H1 (cell line): ENCODE results near the gene COLEC12. TPM values are rescaled to one million over a fixed set of nuclear protein-coding genes. Genes with fewer than 3 reads are reported as not detected.

Source experiments
- CTCF ChIA-PET: fragments of 300-600 bp; sonication (Branson Sonifier 250); formaldehyde crosslinking; loops from one replicate; lab custom pipeline; 2021; ENCODE audit not compliant: partially characterized antibody; lab: Charles Lee
- POLR2A ChIA-PET: fragments of 300-600 bp; sonication (Branson Sonifier 250); formaldehyde crosslinking; loops from one replicate; lab custom pipeline; 2021; ENCODE audit warnings: inconsistent platforms; ENCODE audit not compliant: partially characterized antibody; lab: Charles Lee
- DNase-seq, 2 experiments: peaks; one replicate each; pipeline versions ENCODE4 v3.0.0 to v3.0.0-alpha.2; 2010 to 2022; ENCODE audit warnings: low spot score in 2 of 2, low read depth in 1 of 2, mixed read lengths in 1 of 2
- FAIRE-seq: peaks from 2 replicates; lab custom pipeline; 2011; peaks lifted over from hg19 to GRCh38; lab: Jason Lieb, UNC
- H2AFZ ChIP-seq: 2 replicates; pipeline ENCODE4 v1.8.1; 2012; ENCODE audit warnings: low read length, inconsistent platforms
- H2AK5ac ChIP-seq: 2 replicates; pipeline ENCODE4 v1.6.1; 2013; ENCODE audit warnings: low read depth, low read length
- H2BK120ac ChIP-seq: replicated peaks from 2 replicates; pipeline ENCODE3; 2013; ENCODE audit warnings: low read depth, low read length, inconsistent platforms
- H2BK12ac ChIP-seq: 2 replicates; pipeline ENCODE4 v1.6.1; 2013; ENCODE audit warnings: low read depth, low read length
- H2BK15ac ChIP-seq: 2 replicates; pipeline ENCODE4 v1.6.1; 2013; ENCODE audit warnings: low read length
- H2BK20ac ChIP-seq: 2 replicates; pipeline ENCODE4 v1.6.1; 2013; ENCODE audit warnings: low read length
- H2BK5ac ChIP-seq: 2 replicates; pipeline ENCODE4 v1.6.1; 2013; ENCODE audit warnings: low read depth, low read length
- H3K14ac ChIP-seq: 2 replicates; pipeline ENCODE4 v1.6.1; 2013; ENCODE audit warnings: inconsistent platforms; ENCODE audit not compliant: insufficient read length
- H3K18ac ChIP-seq: 2 replicates; pipeline ENCODE4 v1.6.1; 2013; ENCODE audit warnings: low read length; ENCODE audit errors: extremely low read depth
- H3K23ac ChIP-seq: 2 replicates; pipeline ENCODE4 v1.6.1; 2013; ENCODE audit warnings: inconsistent platforms; ENCODE audit not compliant: insufficient read length
- H3K23me2 ChIP-seq: 2 replicates; pipeline ENCODE4 v1.6.1; 2013; ENCODE audit warnings: low read depth, low read length
- H3K27ac ChIP-seq: 2 replicates; pipeline ENCODE4 v1.6.1; 2011; ENCODE audit warnings: low read depth, low read length, inconsistent platforms
- H3K27me3 ChIP-seq, 4 experiments: replicated peaks in 1 of 4; 1 replicate in 1 of 4; 2 replicates in 3 of 4; pipeline versions ENCODE4 v1.6.1 to v1.8.1; 2011 to 2013; ENCODE audit warnings: low read length in 3 of 4, mild to moderate bottlenecking in 3 of 4, inconsistent platforms in 2 of 4, mixed read lengths in 2 of 4, moderate library complexity in 1 of 4; ENCODE audit not compliant: control insufficient read depth in 3 of 4, insufficient read depth in 3 of 4; ENCODE audit errors: extremely low read depth in 1 of 4
- H3K36me3 ChIP-seq, 4 experiments: 2 replicates each; pipeline versions ENCODE4 v1.6.1 to v1.8.1; 2011 to 2013; ENCODE audit warnings: mild to moderate bottlenecking in 4 of 4, low read length in 3 of 4, moderate library complexity in 2 of 4, control low read depth in 1 of 4, inconsistent platforms in 1 of 4; ENCODE audit not compliant: insufficient read depth in 4 of 4, control insufficient read depth in 2 of 4
- H3K4ac ChIP-seq: replicated peaks from 2 replicates; pipeline ENCODE3; 2013; ENCODE audit warnings: low read length, low read depth, mixed read lengths, inconsistent platforms; ENCODE audit not compliant: insufficient read length
- H3K4me1 ChIP-seq, 4 experiments: replicated peaks in 1 of 4; 1 replicate in 1 of 4; 2 replicates in 3 of 4; pipeline versions ENCODE4 v1.6.1 to v1.8.1; 2011 to 2013; ENCODE audit warnings: low read length in 3 of 4, inconsistent platforms in 2 of 4, mixed read lengths in 1 of 4; ENCODE audit not compliant: insufficient read depth in 4 of 4, control insufficient read depth in 3 of 4
- H3K4me2 ChIP-seq, 2 experiments: 2 replicates each; pipeline versions ENCODE4 v1.6.1 to v1.8.1; 2011 to 2013; ENCODE audit warnings: low read depth in 2 of 2, low read length in 2 of 2, control low read depth in 1 of 2, inconsistent platforms in 1 of 2, mild to moderate bottlenecking in 1 of 2; ENCODE audit not compliant: insufficient read depth in 1 of 2
- H3K4me3 ChIP-seq, 4 experiments: fragments of 200-600, 300-600 bp in 1 of 4; sonication (generic), shearing (Covaris generic), sonication (Bioruptor Twin) in 1 of 4; 2 replicates each; pipeline versions ENCODE4 v1.5.1 to v1.8.1; 2011 to 2016; ENCODE audit warnings: low read length in 4 of 4, low read depth in 3 of 4, control low read depth in 2 of 4, inconsistent platforms in 2 of 4, mild to moderate bottlenecking in 2 of 4, mixed read lengths in 1 of 4, moderate library complexity in 1 of 4; ENCODE audit not compliant: insufficient read depth in 2 of 4; ENCODE audit errors: extremely low read depth in 1 of 4
- H3K56ac ChIP-seq: replicated peaks from 2 replicates; pipeline ENCODE3; 2013; ENCODE audit warnings: low read depth, mild to moderate bottlenecking, mixed read lengths, low read length, inconsistent platforms; ENCODE audit not compliant: insufficient read length
- H3K79me1 ChIP-seq: 2 replicates; pipeline ENCODE4 v1.6.1; 2013; ENCODE audit warnings: low read depth, low read length, control low read depth
- H3K79me2 ChIP-seq, 2 experiments: 2 replicates each; pipeline versions ENCODE4 v1.6.1 to v1.8.1; 2012 to 2013; ENCODE audit warnings: low read length in 2 of 2, mild to moderate bottlenecking in 2 of 2, inconsistent platforms in 1 of 2; ENCODE audit not compliant: insufficient read depth in 2 of 2, control insufficient read depth in 1 of 2
- H3K9ac ChIP-seq, 4 experiments: replicated peaks in 1 of 4; 1 replicate in 1 of 4; 2 replicates in 3 of 4; pipeline versions ENCODE4 v1.6.1 to v1.8.1; 2011 to 2013; ENCODE audit warnings: low read depth in 3 of 4, low read length in 3 of 4, control low read depth in 2 of 4, mild to moderate bottlenecking in 2 of 4, moderate library complexity in 2 of 4, inconsistent platforms in 1 of 4; ENCODE audit errors: extremely low read depth in 1 of 4
- H3K9me3 ChIP-seq, 2 experiments: 2 replicates each; pipeline versions ENCODE4 v1.6.1 to v1.8.1; 2012 to 2013; ENCODE audit warnings: mild to moderate bottlenecking in 2 of 2, moderate library complexity in 2 of 2, control low read depth in 1 of 2, inconsistent platforms in 1 of 2, low read depth in 1 of 2, low read length in 1 of 2, mixed read lengths in 1 of 2; ENCODE audit not compliant: insufficient read depth in 2 of 2
- H4K20me1 ChIP-seq, 2 experiments: replicated peaks in 1 of 2; 2 replicates each; pipeline versions ENCODE3 to v1.8.1; 2011 to 2013; ENCODE audit warnings: inconsistent platforms in 2 of 2, low read length in 2 of 2, mild to moderate bottlenecking in 1 of 2; ENCODE audit not compliant: insufficient read depth in 2 of 2, control insufficient read depth in 1 of 2
- H4K5ac ChIP-seq: 2 replicates; pipeline ENCODE4 v1.6.1; 2013; ENCODE audit warnings: low read length, low read depth, mixed read lengths, inconsistent platforms; ENCODE audit not compliant: insufficient read length
- H4K8ac ChIP-seq: 2 replicates; pipeline ENCODE4 v1.8.0; 2013; ENCODE audit warnings: mild to moderate bottlenecking, moderate library complexity, low read length, inconsistent platforms; ENCODE audit not compliant: insufficient read depth; ENCODE audit errors: extremely low read depth
- H4K91ac ChIP-seq: replicated peaks from 2 replicates; pipeline ENCODE3; 2013; ENCODE audit warnings: low read length, mixed read lengths, inconsistent platforms; ENCODE audit not compliant: insufficient read length
- CEBPB ChIP-seq: IDR thresholded peaks from 2 replicates; pipeline ENCODE4 v1.6.1; 2012; ENCODE audit warnings: low read depth, low read length
- FOSL1 ChIP-seq: IDR thresholded peaks from 2 replicates; pipeline ENCODE4 v1.6.1; 2011; ENCODE audit warnings: mild to moderate bottlenecking, low read depth, low read length, moderate library complexity; ENCODE audit not compliant: insufficient read depth
- GABPA ChIP-seq: IDR thresholded peaks from 2 replicates; pipeline ENCODE4 v1.6.1; 2011; ENCODE audit warnings: mild to moderate bottlenecking, low read length, moderate library complexity, borderline replicate concordance; ENCODE audit not compliant: insufficient read depth
- MAFK ChIP-seq: IDR thresholded peaks from 2 replicates; pipeline ENCODE4 v1.6.1; 2012; ENCODE audit warnings: low read depth, mild to moderate bottlenecking, improper control_type of control experiment, low read length
- PHF8 ChIP-seq: fragments of 200-600 bp; sonication (generic); conservative IDR thresholded peaks from 2 replicates; pipeline ENCODE4 v1.7.1; 2012; ENCODE audit warnings: low read depth, mild to moderate bottlenecking, inconsistent platforms, low read length, moderate library complexity
- POLR2AphosphoS5 ChIP-seq: IDR thresholded peaks from 2 replicates; pipeline ENCODE4 v1.6.1; 2011; ENCODE audit warnings: low read depth, low read length
- RFX5 ChIP-seq: IDR thresholded peaks from 2 replicates; pipeline ENCODE4 v1.6.1; 2011; ENCODE audit warnings: low read depth, low read length, improper control_type of control experiment, borderline replicate concordance
- SP1 ChIP-seq: IDR thresholded peaks from 2 replicates; pipeline ENCODE4 v1.6.1; 2011; ENCODE audit warnings: low read depth, low read length
- SUZ12 ChIP-seq: fragments of 200-600 bp; sonication (generic); IDR thresholded peaks from 2 replicates; pipeline ENCODE4 v1.6.1; 2012; ENCODE audit warnings: mild to moderate bottlenecking, inconsistent platforms, low read length, moderate library complexity, mixed read lengths
- TAF1 ChIP-seq: IDR thresholded peaks from 2 replicates; pipeline ENCODE4 v1.6.1; 2011; ENCODE audit warnings: mild to moderate bottlenecking, low read depth, low read length
- TEAD4 ChIP-seq: IDR thresholded peaks from 2 replicates; pipeline ENCODE4 v1.6.1; 2012; ENCODE audit warnings: low read depth, low read length, inconsistent platforms, mixed read lengths
- YY1 ChIP-seq: IDR thresholded peaks from 2 replicates; pipeline ENCODE4 v1.6.1; 2011; ENCODE audit warnings: low read depth, mild to moderate bottlenecking, low read length
- WGBS, 2 experiments: shearing (Covaris generic) in 1 of 2; methylation state at CpG; one replicate each; pipeline versions ENCODE4 v1.1.6 to v1.1.7; 2013 to 2015; ENCODE audit warnings: low lambda C conversion rate in 2 of 2, mixed read lengths in 2 of 2, inconsistent platforms in 1 of 2, low coverage in 1 of 2, missing lambda C conversion rate in 1 of 2; ENCODE audit not compliant: insufficient replicate concordance in 2 of 2, insufficient coverage in 1 of 2, insufficient read length in 1 of 2; ENCODE audit errors: extremely low coverage in 1 of 2, missing lambda C conversion rate in 1 of 2; 5-methylcytosine and 5-hydroxymethylcytosine counted together
- polyA plus RNA-seq, 7 experiments: library from polyadenylated mRNA; depleted of rRNA in 3 of 7; stranded (reverse) in 5 of 7; unstranded in 2 of 7; fragments of >200 nt in 5 of 7; fragments of 200-250 nt in 2 of 7; gene quantifications; 1 replicate in 5 of 7; 2 replicates in 1 of 7; 4 replicates in 1 of 7; pipeline versions ENCODE4 v1.2.1 to v1.2.3, GENCODE V29; 2011 to 2013; ENCODE audit warnings: missing spikeins in 2 of 7, mixed read lengths in 2 of 7
- total RNA-seq: library from RNA; stranded (reverse); fragmentation: NEBNext Ultra II Directional; extraction: Animal tissue kit (Norgen Biotek cat#: 25700); gene quantifications from 2 replicates; pipeline ENCODE4 v1.2.1, GENCODE V29; 2021

The COLEC12 gene
- total and polyA plus RNA-seq, 2 of the 8 experiments (the other 6 are each of a cell fraction or from before 2014, with no cell fraction given), result 0.44 to 2.3 TPM

DNA sequence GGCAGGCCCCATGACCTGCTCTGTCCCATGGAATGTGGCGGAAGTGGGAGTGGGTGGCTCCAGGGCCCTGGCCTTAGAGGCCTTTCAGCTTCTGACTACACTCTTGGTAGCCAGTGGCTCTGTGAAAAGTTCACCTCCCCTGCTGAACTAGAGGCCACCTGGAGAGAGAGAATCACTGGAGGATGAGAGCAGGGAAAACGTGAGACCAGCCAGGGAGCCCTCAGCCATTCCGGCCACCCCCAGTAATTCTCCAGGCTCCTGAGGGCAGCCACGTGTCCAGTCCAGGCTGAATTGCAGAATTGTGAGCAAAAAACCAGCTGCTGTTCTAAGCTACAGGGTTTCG, 10.5 kb downstream of the COLEC12 start:
- H3K79me2 ChIP-seq, result no peaks in the 10 kb centered on the region
- H2BK20ac ChIP-seq, result no peak overlapping the region
- no peak overlapping the region for H3K18ac ChIP-seq
- H2AFZ ChIP-seq, result 0 out of 2 replicates have a peak overlapping the region, but pooled peaks have one; percentile 31
- H3K27ac ChIP-seq, result no peak overlapping the region
- TF ChIP-seq TEAD4 (no peak), PHF8 (no peak), RFX5 (no peak), MAFK (no peak), POLR2AphosphoS5 (no peak), FOSL1 (no peak), SP1 (no peak), GABPA (no peak), YY1 (no peak), SUZ12 (no peak), TAF1 (no peak), CEBPB (no peak)
- TF ChIP-seq, all 59 proteins: peak for 0
- H3K23me2 ChIP-seq, result no peaks in the 10 kb centered on the region
- no peak overlapping the region for H3K23ac ChIP-seq
- H4K8ac ChIP-seq, result no peak overlapping the region; the same call in 1 of the 2 replicates
- no peaks in the 10 kb centered on the region for H4K20me1 ChIP-seq
- FAIRE-seq (no peak), DNase-seq (no peak)
- H3K14ac ChIP-seq, result no peak overlapping the region
- no peaks in the 10 kb centered on the region for H3K79me1 ChIP-seq
- ChIA-PET POLR2A (no interaction called here), CTCF (interaction anchor here (0.7 to 3.6 kb wide), 4 partner anchors 13 to 154 kb away, joined by 3 to 20 read pairs (median 4); no protein-coding TSS in a partner anchor)
- no peak overlapping the region for H2BK5ac ChIP-seq
- H4K5ac ChIP-seq, result no peak overlapping the region
- WGBS, 2 experiments, result 60% methylated on average over 5 of the region's 5 CpGs; no CpG with 5 or more reads in 1 of the 2 experiments
- H3K36me3 ChIP-seq, result no peaks in the 10 kb centered on the region
- no peak overlapping the region for H3K4ac ChIP-seq
- no peak overlapping the region for H2BK12ac ChIP-seq
- H2BK120ac ChIP-seq, result no peak overlapping the region
- H3K56ac ChIP-seq, result no peak overlapping the region
- H3K4me3 ChIP-seq, result no peak overlapping the region
- peaks cover 0 to 6% (median 0%) of the 10 kb centered on the region in 4 experiments; a peak in 1 of 7 replicates for H3K4me1 ChIP-seq
- peaks cover 0 to 3% of the 10 kb centered on the region in 2 experiments; a peak in 2 of 4 replicates for H3K9me3 ChIP-seq
- no peak overlapping the region for H2BK15ac ChIP-seq
- H3K4me2 ChIP-seq, result no peak overlapping the region
- H4K91ac ChIP-seq, result no peak overlapping the region
- H3K27me3 ChIP-seq, result no peaks in the 10 kb centered on the region; a peak in 1 of 7 replicates
- H2AK5ac ChIP-seq, result no peak overlapping the region
- H3K9ac ChIP-seq, result no peak overlapping the region
